ENCODE data around the gene TEX30.

DNA sequence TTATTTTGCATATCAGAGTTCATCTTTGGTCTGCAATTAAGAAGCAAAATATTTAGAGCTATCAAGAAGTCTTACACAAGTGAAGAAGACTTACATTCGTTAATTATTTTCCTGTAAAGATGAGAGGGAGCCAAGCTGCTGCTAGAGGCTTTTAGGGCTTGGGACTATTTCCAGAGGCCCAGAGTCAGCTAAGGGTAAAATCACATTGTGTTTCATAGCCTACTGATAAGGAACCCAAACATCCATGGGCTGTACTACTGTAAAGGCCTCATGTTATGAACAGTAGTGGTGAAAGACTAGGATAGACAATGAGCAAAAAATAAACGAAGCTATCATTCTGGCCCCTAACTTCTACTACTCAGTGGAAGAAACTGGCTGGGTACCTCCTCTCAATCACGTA lies 10.9 kb upstream of the TEX30 start:
- TF ChIP-seq POLR2A (IDR thresholded peaks at IDR 0.05; ENCODE audit: low read depth, low read length): no peak
- no peak for TF ChIP-seq TAF1 (IDR thresholded peaks at IDR 0.05; ENCODE audit: low read depth, low read length)
